GM23338 (cell line): ENCODE results near the gene AP4B1.

Source experiments
- CREB1 ChIP-seq: fragments of 250-450 bp; sonication (Bioruptor Pico); IDR thresholded peaks from 2 replicates; pipeline ENCODE4 v1.5.0; 2020; ENCODE audit warnings: low read depth, mild to moderate bottlenecking, moderate library complexity
- CTCF ChIP-seq, 2 experiments: fragments of 200-600 bp in 1 of 2; sonication (generic) in 1 of 2; conservative IDR thresholded peaks; 2 replicates each; pipeline versions ENCODE4 v1.5.1 to v1.6.1; 2016 to 2017; ENCODE audit warnings: antibody characterized with exemption in 2 of 2, low read depth in 2 of 2, mild to moderate bottlenecking in 2 of 2, moderate library complexity in 1 of 2
- ETS1 ChIP-seq: IDR thresholded peaks from 2 replicates; pipeline ENCODE4 v1.6.1; 2016; ENCODE audit warnings: antibody characterized with exemption
- EZH2 ChIP-seq: fragments of 200-600 bp; sonication (generic); IDR thresholded peaks from one replicate; pipeline ENCODE4 v1.8.0; 2017; ENCODE audit warnings: antibody characterized with exemption, mild to moderate bottlenecking, low read depth; ENCODE audit not compliant: unreplicated experiment
- EZH2phosphoT487 ChIP-seq: fragments of 200-600 bp; sonication (generic); IDR thresholded peaks from one replicate; pipeline ENCODE4 v1.8.1; 2018; ENCODE audit warnings: antibody characterized with exemption; ENCODE audit not compliant: unreplicated experiment
- REST ChIP-seq: IDR thresholded peaks from one replicate; pipeline ENCODE4 v1.6.1; 2018; ENCODE audit warnings: antibody characterized with exemption; ENCODE audit not compliant: unreplicated experiment
- STAT1 ChIP-seq: IDR thresholded peaks from one replicate; pipeline ENCODE4 v1.6.1; 2016; ENCODE audit warnings: antibody characterized with exemption; ENCODE audit not compliant: unreplicated experiment
- ZNF331 ChIP-seq: fragments of 250-450 bp; sonication (Bioruptor Pico); IDR thresholded peaks from 2 replicates; pipeline ENCODE4 v1.5.0; 2020; ENCODE audit warnings: low read depth, mild to moderate bottlenecking, moderate library complexity

GRCh38 chr1:113950908-113951307, 46.3 kb upstream of the AP4B1 start:
- TF ChIP-seq CTCF (conservative IDR thresholded peaks at IDR 0.05; ENCODE audit: low read depth in 2 of 2) = no peak
- no peak for TF ChIP-seq ETS1
- TF ChIP-seq CREB1 = no peak
- no peak for TF ChIP-seq ZNF331
- no peak for TF ChIP-seq REST
- no peak for TF ChIP-seq STAT1
- TF ChIP-seq EZH2phosphoT487 = no peak
- TF ChIP-seq EZH2 = no peak
